Vagina (tissue), 2 donors: ENCODE results near the gene EIF2B4.

ENCODE experiments used
- CTCF ChIP-seq, 3 experiments: fragments of 450-650 bp in 2 of 3; fragments of 200-600 bp in 1 of 3; sonication (generic) in 1 of 3; IDR thresholded peaks; one replicate each; pipeline ENCODE4 v1.5.1; 2017 to 2019; ENCODE audit warnings: antibody characterized with exemption in 3 of 3, mild to moderate bottlenecking in 2 of 3, moderate library complexity in 2 of 3
- POLR2A ChIP-seq, 2 donors: fragments of 450-650 bp; IDR thresholded peaks; one replicate each; pipeline ENCODE4 v1.6.1; 2017; ENCODE audit warnings: antibody characterized with exemption in 2 of 2, mild to moderate bottlenecking in 2 of 2, moderate library complexity in 2 of 2

- TF ChIP-seq CTCF (IDR thresholded peaks at IDR 0.05) (no peak), POLR2A (IDR thresholded peaks at IDR 0.05) (no peak)
Measured at GRCh38 chr2:27393225-27393624, 23.1 kb upstream of the EIF2B4 start.
